ENCODE data around the gene UNC13C. TPM values are rescaled to one million over a fixed set of nuclear protein-coding genes. Genes with fewer than 3 reads are reported as not detected.

Gene UNC13C
- polyA plus RNA-seq, 1 donor, result 1.1 TPM

GRCh38 chr15:54681584-54681983, 703.3 kb downstream of the UNC13C start:
- WGBS (ENCODE audit: insufficient coverage, low lambda C conversion rate), result 83% methylated on average over 1 of the region's 2 CpGs
- H3K27ac ChIP-seq (ENCODE audit: low read length), result no peak overlapping the region
- no peaks in the 10 kb centered on the region for H3K4me1 ChIP-seq (ENCODE audit: control insufficient read depth, insufficient read depth, low read length)
- no peak overlapping the region for H3K4me3 ChIP-seq (ENCODE audit: low read length)
- no peaks in the 10 kb centered on the region for H3K27me3 ChIP-seq (ENCODE audit: control insufficient read depth, insufficient read depth, low read length)
- DNase-seq, result no peak
- H3K36me3 ChIP-seq (ENCODE audit: control insufficient read depth, insufficient read depth, low read length), result no peaks in the 10 kb centered on the region
- no peaks in the 10 kb centered on the region for H3K9me3 ChIP-seq (ENCODE audit: control insufficient read depth, low read depth, low read length)

Other genes starting within 250 kb of the UNC13C start
- 0.75 TPM for gene WDR72, start 218.8 kb upstream of the UNC13C start, polyA plus RNA-seq